OCI-LY7 (cell line): ENCODE data around the gene GMPPA. TPM values are rescaled to one million over a fixed set of nuclear protein-coding genes. Genes with fewer than 3 reads are reported as not detected.

Experiments
- BruUV-seq: library from RNA; stranded (reverse); fragments of 400-500 nt; replicated peaks from 2 replicates; lab custom pipeline; 2021; lab: Mats Ljungman, UMichigan
- CTCF ChIA-PET: fragments of 300-600 bp; sonication (Branson Sonifier 250); formaldehyde crosslinking; loops from one replicate; lab custom pipeline; 2022; ENCODE audit warnings: antibody characterized with exemption; ENCODE audit not compliant: unreplicated experiment; lab: Charles Lee
- POLR2A ChIA-PET: fragments of 300-600 bp; sonication (Branson Sonifier 250); formaldehyde crosslinking; loops from one replicate; lab custom pipeline; 2022; ENCODE audit warnings: antibody characterized with exemption; lab: Charles Lee
- DNase-seq: peaks from one replicate; pipeline ENCODE4 v3.0.0-alpha.2; 2015; ENCODE audit warnings: low spot score
- H2AFZ ChIP-seq: fragments of 200-600 bp; sonication (generic), shearing (Covaris generic); 2 replicates; pipeline ENCODE4 v1.6.1; 2014; ENCODE audit warnings: mild to moderate bottlenecking, antibody characterized with exemption, low read length, moderate library complexity
- H3K27ac ChIP-seq: fragments of 200-600 bp; sonication (generic); 2 replicates; pipeline ENCODE4 v1.5.1; 2014; ENCODE audit warnings: mixed run types, low read depth, mild to moderate bottlenecking, moderate library complexity, low read length, inconsistent platforms; ENCODE audit not compliant: poor library complexity, severe bottlenecking
- H3K36me3 ChIP-seq: fragments of 200-600 bp; sonication (generic); 2 replicates; pipeline ENCODE4 v1.6.1; 2014; ENCODE audit warnings: mild to moderate bottlenecking, antibody characterized with exemption, low read length, moderate library complexity, mixed read lengths; ENCODE audit not compliant: insufficient read depth
- H3K4me1 ChIP-seq: fragments of 200-600 bp; sonication (generic); 2 replicates; pipeline ENCODE4 v1.5.1; 2014; ENCODE audit warnings: mild to moderate bottlenecking, low read length; ENCODE audit not compliant: insufficient read depth, poor library complexity, severe bottlenecking
- H3K4me2 ChIP-seq: fragments of 200-600 bp; sonication (generic); 2 replicates; pipeline ENCODE4 v1.6.1; 2014; ENCODE audit warnings: mild to moderate bottlenecking, low read length
- H3K4me3 ChIP-seq: fragments of 200-600 bp; sonication (generic); 2 replicates; pipeline ENCODE4 v1.5.1; 2014; ENCODE audit warnings: mild to moderate bottlenecking, low read depth, low read length; ENCODE audit not compliant: poor library complexity, severe bottlenecking
- H3K79me2 ChIP-seq: fragments of 200-600 bp; sonication (generic); 2 replicates; pipeline ENCODE4 v1.6.1; 2016; ENCODE audit warnings: low read depth, mild to moderate bottlenecking, low read length, moderate library complexity, mixed read lengths; ENCODE audit not compliant: insufficient read depth
- H3K9me2 ChIP-seq: fragments of 200-600 bp; sonication (generic); 2 replicates; pipeline ENCODE4 v1.6.1; 2016; ENCODE audit warnings: mild to moderate bottlenecking, low read length, mixed read lengths; ENCODE audit not compliant: insufficient read depth
- H3K9me3 ChIP-seq: fragments of 200-600 bp; sonication (generic); 2 replicates; pipeline ENCODE4 v1.6.1; 2014; ENCODE audit warnings: mild to moderate bottlenecking, mixed run types, low read length, mixed read lengths
- H4K20me1 ChIP-seq: fragments of 200-600 bp; sonication (generic); 2 replicates; pipeline ENCODE4 v1.6.1; 2014; ENCODE audit warnings: mild to moderate bottlenecking, antibody characterized with exemption, low read length, moderate library complexity, mixed read lengths; ENCODE audit not compliant: insufficient read depth
- EZH2phosphoT487 ChIP-seq: fragments of 200-600 bp; sonication (generic); IDR thresholded peaks from 2 replicates; pipeline ENCODE4 v1.6.1; 2018; ENCODE audit warnings: low read depth, borderline replicate concordance, mild to moderate bottlenecking, mixed run types, antibody characterized with exemption, low read length, moderate library complexity, mixed read lengths
- intact Hi-C: fragments of 100-400 bp; cut with micrococcal nuclease; formaldehyde crosslinking; loops from one replicate; pipeline ENCODE4 v1.10.0; 2022; ENCODE audit not compliant: unreplicated experiment
- microRNA-seq: library from miRNA; unstranded; fragments of <30 nt; microRNA quantifications from one replicate; pipeline ENCODE4 v1.2.0, GENCODE V29; 2022; ENCODE audit warnings: borderline replicate concordance
- small RNA-seq: library from RNA; depleted of rRNA; stranded (forward); fragments of <200 nt; gene quantifications from one replicate; pipeline ENCODE3, GENCODE V24; 2014
- total RNA-seq, 2 experiments: library from RNA; depleted of rRNA in 1 of 2; stranded (reverse); fragments of >200 nt in 1 of 2; shearing (Covaris generic) in 1 of 2; gene quantifications; 2 replicates each; pipeline ENCODE4 v1.2.3, GENCODE V29; 2014 to 2022
- TF ChIP-seq, protein P1 (sequence below): fragments of 200-600 bp; sonication (generic); conservative IDR thresholded peaks from 2 replicates; pipeline ENCODE4 v1.5.1; 2014; ENCODE audit warnings: mild to moderate bottlenecking, antibody characterized with exemption, low read length, moderate library complexity, mixed read lengths

Gene GMPPA
- total RNA-seq, 2 experiments from 2014 or later, result 28.4 to 46.4 TPM

DNA sequence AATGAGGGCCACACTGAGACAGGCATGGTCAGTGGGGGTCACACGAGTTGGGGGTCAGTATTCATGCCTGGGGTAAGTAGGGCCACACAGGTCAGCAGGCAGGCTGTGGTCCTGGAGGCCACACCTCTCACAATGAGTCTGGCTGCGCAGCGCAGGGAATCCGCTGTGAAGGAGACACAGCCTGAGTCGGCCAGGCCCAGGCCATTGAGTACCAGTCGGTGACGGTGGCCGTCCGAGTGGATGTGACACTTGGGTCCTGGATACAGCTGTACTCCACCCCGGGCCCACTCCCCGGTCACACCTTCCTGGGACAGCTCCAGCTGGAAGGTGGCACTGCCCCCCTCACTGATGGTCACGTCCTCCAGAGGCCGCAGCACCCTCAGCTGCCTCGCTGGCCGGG is 55.7 kb downstream of the GMPPA start:
- Histone ChIP-seq H3K4me3 (no peak overlapping the region), H4K20me1 (no peaks in the 10 kb centered on the region), H3K4me1 (peaks cover 7% of the 10 kb centered on the region), H3K79me2 (no peaks in the 10 kb centered on the region), H2AFZ (no peak overlapping the region), H3K27ac (no peak overlapping the region), H3K9me3 (no peaks in the 10 kb centered on the region), H3K9me2 (no peaks in the 10 kb centered on the region), H3K36me3 (no peaks in the 10 kb centered on the region), H3K4me2 (no peak overlapping the region)
- BruUV-seq, result no TSS peak
- no peak for TF ChIP-seq EZH2phosphoT487
- TF ChIP-seq, protein P1, sequence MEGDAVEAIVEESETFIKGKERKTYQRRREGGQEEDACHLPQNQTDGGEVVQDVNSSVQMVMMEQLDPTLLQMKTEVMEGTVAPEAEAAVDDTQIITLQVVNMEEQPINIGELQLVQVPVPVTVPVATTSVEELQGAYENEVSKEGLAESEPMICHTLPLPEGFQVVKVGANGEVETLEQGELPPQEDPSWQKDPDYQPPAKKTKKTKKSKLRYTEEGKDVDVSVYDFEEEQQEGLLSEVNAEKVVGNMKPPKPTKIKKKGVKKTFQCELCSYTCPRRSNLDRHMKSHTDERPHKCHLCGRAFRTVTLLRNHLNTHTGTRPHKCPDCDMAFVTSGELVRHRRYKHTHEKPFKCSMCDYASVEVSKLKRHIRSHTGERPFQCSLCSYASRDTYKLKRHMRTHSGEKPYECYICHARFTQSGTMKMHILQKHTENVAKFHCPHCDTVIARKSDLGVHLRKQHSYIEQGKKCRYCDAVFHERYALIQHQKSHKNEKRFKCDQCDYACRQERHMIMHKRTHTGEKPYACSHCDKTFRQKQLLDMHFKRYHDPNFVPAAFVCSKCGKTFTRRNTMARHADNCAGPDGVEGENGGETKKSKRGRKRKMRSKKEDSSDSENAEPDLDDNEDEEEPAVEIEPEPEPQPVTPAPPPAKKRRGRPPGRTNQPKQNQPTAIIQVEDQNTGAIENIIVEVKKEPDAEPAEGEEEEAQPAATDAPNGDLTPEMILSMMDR, result no peak
- intact Hi-C loops, result no loop called here
- CTCF ChIA-PET, result no interaction called here
- no peak for DNase-seq
- POLR2A ChIA-PET, result no interaction called here

DNA sequence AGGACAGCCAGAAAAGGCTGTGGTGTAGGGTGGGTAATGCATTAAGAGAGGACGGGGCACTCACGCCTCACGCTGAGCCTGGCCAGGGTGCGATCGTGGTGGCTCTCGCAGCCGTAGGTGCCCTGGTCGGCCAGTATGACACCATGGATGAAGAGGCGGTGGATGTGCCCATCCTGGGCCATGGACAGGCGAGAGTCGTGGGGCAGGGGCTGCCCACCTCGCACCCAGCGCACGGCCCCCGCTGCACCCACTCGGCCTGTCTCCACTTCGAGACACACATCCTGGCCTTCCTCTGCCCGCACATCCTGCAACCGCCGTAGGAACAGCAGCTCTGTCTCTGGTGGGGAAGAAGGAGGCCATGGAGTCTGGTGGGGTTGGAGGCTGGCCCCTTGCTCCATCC is 57.3 kb downstream of the GMPPA start:
- Histone ChIP-seq H3K9me3 (no peaks in the 10 kb centered on the region), H3K79me2 (no peaks in the 10 kb centered on the region), H4K20me1 (no peaks in the 10 kb centered on the region), H2AFZ (no peak overlapping the region), H3K27ac (no peak overlapping the region), H3K36me3 (no peaks in the 10 kb centered on the region), H3K4me3 (no peak overlapping the region), H3K9me2 (no peaks in the 10 kb centered on the region), H3K4me1 (peaks cover 7% of the 10 kb centered on the region), H3K4me2 (no peak overlapping the region)
- ChIA-PET CTCF (no interaction called here), POLR2A (no interaction called here)
- intact Hi-C loops, result no loop called here
- no TSS peak for BruUV-seq
- TF ChIP-seq, protein P1, result no peak
- no peak for TF ChIP-seq EZH2phosphoT487
- no peak for DNase-seq

DNA sequence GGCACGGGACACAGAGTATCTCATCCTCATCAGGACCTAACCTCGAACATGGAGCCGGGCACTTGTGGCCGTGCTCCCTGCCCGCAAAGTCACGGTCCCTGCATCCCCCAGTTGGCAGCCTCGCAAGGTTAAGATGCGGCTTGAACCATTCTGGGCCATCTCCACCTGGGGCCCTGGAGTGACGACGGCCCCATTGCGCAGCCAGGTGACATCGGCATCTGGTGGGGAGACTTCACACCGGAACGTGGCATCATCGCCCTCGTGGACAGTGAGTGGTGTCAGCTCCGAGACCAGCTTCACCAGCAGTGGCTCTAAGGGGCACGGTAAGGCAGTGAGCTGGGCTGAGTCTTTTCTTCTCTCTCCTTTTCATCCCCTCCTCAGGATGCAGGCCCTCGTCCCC is 57.7 kb downstream of the GMPPA start:
- H3K79me2 ChIP-seq, result no peaks in the 10 kb centered on the region
- BruUV-seq, result no TSS peak
- no peak overlapping the region for H3K4me3 ChIP-seq
- no peak overlapping the region for H2AFZ ChIP-seq
- H3K4me2 ChIP-seq, result no peak overlapping the region
- intact Hi-C loops, result no loop called here
- H3K9me3 ChIP-seq, result no peaks in the 10 kb centered on the region
- H4K20me1 ChIP-seq, result no peaks in the 10 kb centered on the region
- ChIA-PET POLR2A (no interaction called here), CTCF (no interaction called here)
- TF ChIP-seq EZH2phosphoT487, result no peak
- TF ChIP-seq, protein P1, result no peak
- peaks cover 7% of the 10 kb centered on the region for H3K4me1 ChIP-seq
- no peak overlapping the region for H3K27ac ChIP-seq
- DNase-seq, result no peak
- H3K36me3 ChIP-seq, result no peaks in the 10 kb centered on the region
- H3K9me2 ChIP-seq, result no peaks in the 10 kb centered on the region

Small RNA genes within 50 kb of the gene (microRNA-seq; reads per million reads assigned to microRNA genes)
- not detected for gene MIR3132

Small RNA genes within 50 kb of the gene (small RNA-seq; reads per million reads assigned to genes)
- gene MIR3132, result not detected

Other genes with a start within 250 kb of the GMPPA start
- gene TUBA4B, start 245.6 kb upstream of the GMPPA start, total RNA-seq (2014; rRNA removed; shearing (Covaris generic)), result not detected in 2 replicates
- 0.28 TPM in 1 of 2 replicates, not detected in the other for gene TUBA4B, start 245.6 kb upstream of the GMPPA start, total RNA-seq (2022)
- 62.8 and 96.0 TPM in 2 replicates for gene TUBA4A, start 245.0 kb upstream of the GMPPA start, total RNA-seq (2014; rRNA removed; shearing (Covaris generic))
- gene TUBA4A, start 245.0 kb upstream of the GMPPA start, total RNA-seq (2022), result 181 and 186 TPM in 2 replicates
- gene DNAJB2, start 219.5 kb upstream of the GMPPA start, total RNA-seq (2014; rRNA removed; shearing (Covaris generic)), result 49.9 and 53.0 TPM in 2 replicates
- gene DNAJB2, start 219.5 kb upstream of the GMPPA start, total RNA-seq (2022), result 55.3 and 58.7 TPM in 2 replicates
- not detected in 2 replicates for gene PTPRN, start 189.5 kb upstream of the GMPPA start, total RNA-seq (2014; rRNA removed; shearing (Covaris generic))
- not detected in 2 replicates for gene PTPRN, start 189.5 kb upstream of the GMPPA start, total RNA-seq (2022)
- gene RESP18, start 166.1 kb upstream of the GMPPA start, total RNA-seq (2014; rRNA removed; shearing (Covaris generic)), result not detected in 2 replicates
- gene RESP18, start 166.1 kb upstream of the GMPPA start, total RNA-seq (2022), result not detected in 2 replicates
- gene DNPEP, start 111.0 kb upstream of the GMPPA start, total RNA-seq (2014; rRNA removed; shearing (Covaris generic)), result 39.3 and 40.5 TPM in 2 replicates
- 54.2 and 63.6 TPM in 2 replicates for gene DNPEP, start 111.0 kb upstream of the GMPPA start, total RNA-seq (2022)
- not detected in 2 replicates for gene DES, start 80.5 kb upstream of the GMPPA start, total RNA-seq (2014; rRNA removed; shearing (Covaris generic))
- gene DES, start 80.5 kb upstream of the GMPPA start, total RNA-seq (2022), result not detected in 2 replicates
- gene SPEG, start 64.0 kb upstream of the GMPPA start, total RNA-seq (2014; rRNA removed; shearing (Covaris generic)), result 0.13 TPM in 1 of 2 replicates, not detected in the other
- gene SPEG, start 64.0 kb upstream of the GMPPA start, total RNA-seq (2022), result 0.35 and 0.46 TPM in 2 replicates
- gene ASIC4, start 15.6 kb downstream of the GMPPA start, total RNA-seq (2014; rRNA removed; shearing (Covaris generic)), result 0.39 and 0.73 TPM in 2 replicates
- gene ASIC4, start 15.6 kb downstream of the GMPPA start, total RNA-seq (2022), result 0.74 and 0.96 TPM in 2 replicates
- gene CHPF, start 44.9 kb downstream of the GMPPA start, total RNA-seq (2014; rRNA removed; shearing (Covaris generic)), result 14.5 and 24.1 TPM in 2 replicates
- gene CHPF, start 44.9 kb downstream of the GMPPA start, total RNA-seq (2022), result 30.5 and 33.0 TPM in 2 replicates
- gene TMEM198, start 45.1 kb downstream of the GMPPA start, total RNA-seq (2014; rRNA removed; shearing (Covaris generic)), result 1.4 and 2.5 TPM in 2 replicates
- 6.1 and 6.6 TPM in 2 replicates for gene TMEM198, start 45.1 kb downstream of the GMPPA start, total RNA-seq (2022)
- 0.25 TPM in 1 of 2 replicates, not detected in the other for gene OBSL1, start 72.6 kb downstream of the GMPPA start, total RNA-seq (2014; rRNA removed; shearing (Covaris generic))
- gene OBSL1, start 72.6 kb downstream of the GMPPA start, total RNA-seq (2022), result 0.18 TPM in 1 of 2 replicates, not detected in the other
- gene INHA, start 73.4 kb downstream of the GMPPA start, total RNA-seq (2014; rRNA removed; shearing (Covaris generic)), result not detected in 2 replicates
- gene INHA, start 73.4 kb downstream of the GMPPA start, total RNA-seq (2022), result not detected in 2 replicates
- gene STK11IP, start 99.0 kb downstream of the GMPPA start, total RNA-seq (2014; rRNA removed; shearing (Covaris generic)), result 16.5 and 26.5 TPM in 2 replicates
- 30.7 and 37.6 TPM in 2 replicates for gene STK11IP, start 99.0 kb downstream of the GMPPA start, total RNA-seq (2022)
- 0.05 TPM in 1 of 2 replicates, not detected in the other for gene SLC4A3, start 128.7 kb downstream of the GMPPA start, total RNA-seq (2014; rRNA removed; shearing (Covaris generic))
- not detected in 2 replicates for gene SLC4A3, start 128.7 kb downstream of the GMPPA start, total RNA-seq (2022)